Loucy (cell line): ENCODE results near the gene RANBP6.

ENCODE experiments used
- H2AFZ ChIP-seq: fragments of 200-600 bp; sonication (generic); 2 replicates; pipeline ENCODE4 v1.6.0; 2016; ENCODE audit warnings: antibody characterized with exemption, mild to moderate bottlenecking, low read length, moderate library complexity
- H3F3A ChIP-seq: fragments of 200-600 bp; 2 replicates; pipeline ENCODE4 v1.6.0; 2016; ENCODE audit warnings: antibody characterized with exemption, low read depth, mild to moderate bottlenecking
- H3K27me3 ChIP-seq: fragments of 200-600 bp; sonication (generic); 2 replicates; pipeline ENCODE4 v1.6.1; 2014; ENCODE audit warnings: low read length, mild to moderate bottlenecking; ENCODE audit not compliant: insufficient read depth, poor library complexity, severe bottlenecking
- H3K36me3 ChIP-seq: fragments of 200-600 bp; sonication (generic); 2 replicates; pipeline ENCODE4 v1.6.1; 2016; ENCODE audit warnings: low read length; ENCODE audit not compliant: insufficient read depth
- H3K4me1 ChIP-seq: fragments of 200-600 bp; sonication (generic); 2 replicates; pipeline ENCODE4 v1.5.1; 2014; ENCODE audit warnings: low read length, mild to moderate bottlenecking; ENCODE audit not compliant: insufficient read depth, poor library complexity, severe bottlenecking
- H3K4me2 ChIP-seq: fragments of 200-600 bp; sonication (generic); 2 replicates; pipeline ENCODE4 v1.6.0; 2014; ENCODE audit warnings: antibody characterized with exemption, low read length, low read depth, mild to moderate bottlenecking; ENCODE audit not compliant: poor library complexity, severe bottlenecking
- H3K4me3 ChIP-seq: fragments of 200-600 bp; sonication (generic); 2 replicates; pipeline ENCODE4 v1.5.1; 2014; ENCODE audit warnings: low read length, mild to moderate bottlenecking, mixed read lengths; ENCODE audit not compliant: poor library complexity, severe bottlenecking
- H3K79me2 ChIP-seq: fragments of 200-600 bp; sonication (generic); 2 replicates; pipeline ENCODE4 v1.6.1; 2014; ENCODE audit warnings: low read length; ENCODE audit not compliant: insufficient read depth
- H3K9ac ChIP-seq: fragments of 200-600 bp; sonication (generic); 2 replicates; pipeline ENCODE4 v1.6.0; 2014; ENCODE audit warnings: mild to moderate bottlenecking, low read depth, low read length, moderate library complexity; ENCODE audit not compliant: poor library complexity, severe bottlenecking
- H3K9me2 ChIP-seq: fragments of 200-600 bp; sonication (generic); replicated peaks from 2 replicates; pipeline ENCODE4 v1.6.1; 2016; ENCODE audit warnings: low read depth, low read length, mixed read lengths
- H3K9me3 ChIP-seq: fragments of 200-600 bp; sonication (generic); 2 replicates; pipeline ENCODE4 v1.6.1; 2014; ENCODE audit warnings: mild to moderate bottlenecking, antibody characterized with exemption, low read length, low read depth; ENCODE audit not compliant: insufficient read depth
- H4K20me1 ChIP-seq: fragments of 200-600 bp; sonication (generic); 2 replicates; pipeline ENCODE4 v1.6.0; 2014; ENCODE audit warnings: antibody characterized with exemption, low read length, mild to moderate bottlenecking; ENCODE audit not compliant: insufficient read depth, poor library complexity, severe bottlenecking
- EZH2phosphoT487 ChIP-seq: fragments of 200-600 bp; IDR thresholded peaks from 2 replicates; pipeline ENCODE4 v1.6.1; 2018; ENCODE audit warnings: antibody characterized with exemption, mild to moderate bottlenecking, moderate library complexity, borderline replicate concordance
- TF ChIP-seq, protein P1 (sequence below): fragments of 200-600 bp; sonication (generic); conservative IDR thresholded peaks from 2 replicates; pipeline ENCODE4 v1.5.1; 2014; ENCODE audit warnings: mild to moderate bottlenecking, antibody characterized with exemption, low read length

The RANBP6 gene

DNA sequence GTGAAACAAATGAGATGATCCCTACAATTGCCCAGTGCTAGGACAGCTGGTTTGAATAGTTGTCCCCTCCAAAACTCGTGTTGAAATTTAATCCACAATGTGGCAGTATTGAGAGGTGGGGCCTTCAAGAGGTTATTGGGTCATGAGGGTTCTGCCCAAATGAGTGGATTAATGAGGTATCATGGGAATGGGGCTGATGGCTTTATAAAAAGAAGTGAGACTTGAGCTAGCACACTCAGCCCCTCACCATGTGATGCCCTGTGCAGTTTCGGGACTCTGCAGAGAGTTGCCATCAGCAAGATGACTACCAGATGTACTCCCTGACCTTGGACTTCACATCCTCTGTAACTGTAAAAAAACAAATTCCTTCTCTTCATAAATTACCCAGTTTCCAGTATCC lies 33.1 kb downstream of the RANBP6 start:
- Histone ChIP-seq H4K20me1 (peaks cover 2% of the 10 kb centered on the region), H3F3A (no peaks in the 10 kb centered on the region), H2AFZ (no peak overlapping the region), H3K4me3 (no peak overlapping the region), H3K27me3 (no peaks in the 10 kb centered on the region), H3K79me2 (peaks cover 7% of the 10 kb centered on the region; the same call in 1 of the 2 replicates), H3K4me2 (no peak overlapping the region), H3K36me3 (peaks cover 26% of the 10 kb centered on the region), H3K9me3 (no peaks in the 10 kb centered on the region), H3K4me1 (no peaks in the 10 kb centered on the region), H3K9me2 (no peaks in the 10 kb centered on the region), H3K9ac (no peak overlapping the region)
- TF ChIP-seq, protein P1, sequence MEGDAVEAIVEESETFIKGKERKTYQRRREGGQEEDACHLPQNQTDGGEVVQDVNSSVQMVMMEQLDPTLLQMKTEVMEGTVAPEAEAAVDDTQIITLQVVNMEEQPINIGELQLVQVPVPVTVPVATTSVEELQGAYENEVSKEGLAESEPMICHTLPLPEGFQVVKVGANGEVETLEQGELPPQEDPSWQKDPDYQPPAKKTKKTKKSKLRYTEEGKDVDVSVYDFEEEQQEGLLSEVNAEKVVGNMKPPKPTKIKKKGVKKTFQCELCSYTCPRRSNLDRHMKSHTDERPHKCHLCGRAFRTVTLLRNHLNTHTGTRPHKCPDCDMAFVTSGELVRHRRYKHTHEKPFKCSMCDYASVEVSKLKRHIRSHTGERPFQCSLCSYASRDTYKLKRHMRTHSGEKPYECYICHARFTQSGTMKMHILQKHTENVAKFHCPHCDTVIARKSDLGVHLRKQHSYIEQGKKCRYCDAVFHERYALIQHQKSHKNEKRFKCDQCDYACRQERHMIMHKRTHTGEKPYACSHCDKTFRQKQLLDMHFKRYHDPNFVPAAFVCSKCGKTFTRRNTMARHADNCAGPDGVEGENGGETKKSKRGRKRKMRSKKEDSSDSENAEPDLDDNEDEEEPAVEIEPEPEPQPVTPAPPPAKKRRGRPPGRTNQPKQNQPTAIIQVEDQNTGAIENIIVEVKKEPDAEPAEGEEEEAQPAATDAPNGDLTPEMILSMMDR = no peak

DNA sequence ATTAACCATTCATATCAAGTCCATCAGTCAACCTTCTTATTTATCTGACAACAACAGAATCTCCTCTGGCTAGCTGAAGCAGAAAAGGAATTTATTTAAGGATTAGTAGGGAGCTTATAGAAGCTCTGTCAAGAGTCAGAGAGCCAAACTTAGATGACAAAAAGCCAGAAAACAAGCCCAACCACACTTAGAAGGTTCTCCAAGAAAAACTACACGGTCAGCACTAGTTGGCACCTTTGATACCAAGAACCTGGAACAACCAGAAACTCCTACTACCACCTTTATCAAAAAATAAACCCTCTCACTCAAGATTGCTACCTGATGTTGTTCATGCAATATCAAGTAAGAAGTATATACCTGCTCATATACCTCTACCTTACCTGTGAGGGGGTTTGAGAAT lies 36.9 kb downstream of the RANBP6 start:
- no peaks in the 10 kb centered on the region for H3K9me3 ChIP-seq
- TF ChIP-seq, protein P1 = no peak
- no peak overlapping the region for H3K9ac ChIP-seq
- no peaks in the 10 kb centered on the region for H3F3A ChIP-seq
- H3K36me3 ChIP-seq = peaks cover 40% of the 10 kb centered on the region; the same call in 1 of the 2 replicates
- H3K4me2 ChIP-seq = no peak overlapping the region
- no peaks in the 10 kb centered on the region for H3K9me2 ChIP-seq
- H3K27me3 ChIP-seq = peaks cover 5% of the 10 kb centered on the region
- H3K4me3 ChIP-seq = no peak overlapping the region
- H2AFZ ChIP-seq = no peak overlapping the region
- H4K20me1 ChIP-seq = peaks cover 2% of the 10 kb centered on the region
- peaks cover 7% of the 10 kb centered on the region; the same call in 1 of the 2 replicates for H3K79me2 ChIP-seq
- no peaks in the 10 kb centered on the region for H3K4me1 ChIP-seq

DNA sequence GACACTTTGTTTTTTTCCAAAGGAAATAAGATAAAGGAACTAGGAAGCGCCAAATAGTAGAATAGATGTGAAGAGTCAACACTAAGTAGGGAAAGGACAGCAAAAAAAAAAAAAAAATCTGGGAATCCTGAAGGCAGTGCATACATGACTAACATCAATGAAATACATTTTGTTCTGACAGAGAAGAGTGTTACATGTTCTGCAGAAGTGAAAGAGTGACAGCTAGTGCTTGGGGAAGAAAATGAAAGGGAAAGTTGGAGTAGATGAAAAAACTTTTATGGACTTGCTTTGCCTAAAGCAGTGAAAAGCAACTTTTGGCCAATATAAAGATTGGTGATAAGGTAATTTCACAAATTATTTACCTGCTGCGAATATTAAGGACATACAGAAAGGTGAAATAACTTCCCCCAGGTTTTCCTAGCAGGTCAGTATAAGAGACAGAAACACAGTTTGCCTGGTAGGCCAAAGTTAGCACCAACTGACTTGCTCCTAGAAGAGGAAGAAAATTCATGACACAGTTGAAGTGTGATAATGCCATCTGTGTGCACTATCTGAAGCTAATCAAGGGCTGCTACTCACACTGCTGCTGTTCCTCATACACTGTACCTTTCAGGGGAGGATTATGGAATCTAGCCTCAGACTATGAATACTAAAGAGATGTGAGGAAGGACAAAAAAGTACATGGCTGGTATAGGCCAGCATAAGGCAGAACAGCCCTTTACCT lies 38.6 kb downstream of the RANBP6 start:
- TF ChIP-seq, protein P1 = peak; percentile 14; the same call in 1 of the 2 replicates
- TF ChIP-seq EZH2phosphoT487 = no peak
- Histone ChIP-seq H3F3A (no peaks in the 10 kb centered on the region), H3K4me2 (no peak overlapping the region), H3K9me3 (no peaks in the 10 kb centered on the region), H2AFZ (no peak overlapping the region), H3K27me3 (peaks cover 5% of the 10 kb centered on the region), H4K20me1 (peaks cover 2% of the 10 kb centered on the region), H3K79me2 (peaks cover 2% of the 10 kb centered on the region; the same call in 1 of the 2 replicates), H3K9me2 (no peaks in the 10 kb centered on the region), H3K4me1 (no peaks in the 10 kb centered on the region), H3K36me3 (peaks cover 43% of the 10 kb centered on the region; the same call in 1 of the 2 replicates), H3K4me3 (no peak overlapping the region), H3K9ac (no peak overlapping the region)
